Astrocyte (in vitro differentiated cells and primary cell): ENCODE measurements around the gene CNST. TPM values are rescaled to one million over a fixed set of nuclear protein-coding genes. Genes with fewer than 3 reads are reported as not detected.

Source experiments
- DNase-seq: peaks from one replicate; pipeline ENCODE4 v3.0.0-alpha.2; 2010; ENCODE audit warnings: low read depth
- FAIRE-seq: peaks from 2 replicates; lab custom pipeline; 2011; peaks lifted over from hg19 to GRCh38; lab: Jason Lieb, UNC
- H2AFZ ChIP-seq: 2 replicates; pipeline ENCODE4 v1.6.0; 2012; ENCODE audit warnings: low read depth, low read length, inconsistent platforms
- H3K27ac ChIP-seq: 2 replicates; pipeline ENCODE4 v1.5.1; 2011; ENCODE audit warnings: low read depth, low read length, inconsistent platforms
- H3K27me3 ChIP-seq: 2 replicates; pipeline ENCODE4 v1.6.0; 2011; ENCODE audit warnings: low read length, inconsistent platforms; ENCODE audit not compliant: insufficient read depth
- H3K36me3 ChIP-seq: 2 replicates; pipeline ENCODE4 v1.5.1; 2011; ENCODE audit warnings: low read length, inconsistent platforms; ENCODE audit not compliant: insufficient read depth
- H3K4me1 ChIP-seq: 2 replicates; pipeline ENCODE4 v1.5.1; 2011; ENCODE audit warnings: low read length, inconsistent platforms; ENCODE audit not compliant: insufficient read depth
- H3K4me2 ChIP-seq: 2 replicates; pipeline ENCODE4 v1.6.0; 2012; ENCODE audit warnings: low read length, inconsistent platforms
- H3K4me3 ChIP-seq: 2 replicates; pipeline ENCODE4 v1.5.1; 2011; ENCODE audit warnings: low read depth, mild to moderate bottlenecking, low read length, inconsistent platforms; ENCODE audit not compliant: insufficient read depth
- H3K79me2 ChIP-seq: 2 replicates; pipeline ENCODE4 v1.6.0; 2012; ENCODE audit warnings: mild to moderate bottlenecking, low read length, inconsistent platforms; ENCODE audit not compliant: insufficient read depth
- H3K9ac ChIP-seq: 2 replicates; pipeline ENCODE4 v1.6.0; 2012; ENCODE audit warnings: mild to moderate bottlenecking, low read length, inconsistent platforms
- H3K9me3 ChIP-seq: 2 replicates; pipeline ENCODE4 v1.5.1; 2012; ENCODE audit warnings: low read depth, mild to moderate bottlenecking, low read length, inconsistent platforms; ENCODE audit not compliant: insufficient read depth
- H4K20me1 ChIP-seq: 2 replicates; pipeline ENCODE4 v1.6.0; 2012; ENCODE audit warnings: low read length, inconsistent platforms; ENCODE audit not compliant: insufficient read depth
- H3K27ac Mint-ChIP-seq: one replicate; pipeline ENCODE4 v1.8.0; 2021; ENCODE audit warnings: mild to moderate bottlenecking, mixed read lengths; ENCODE audit not compliant: unreplicated experiment
- H3K27me3 Mint-ChIP-seq: one replicate; pipeline ENCODE4 v1.8.0; 2021; ENCODE audit warnings: low read depth, mixed read lengths; ENCODE audit not compliant: unreplicated experiment
- H3K36me3 Mint-ChIP-seq: one replicate; pipeline ENCODE4 v1.8.0; 2021; ENCODE audit warnings: low read depth, mixed read lengths; ENCODE audit not compliant: unreplicated experiment
- H3K4me1 Mint-ChIP-seq: one replicate; pipeline ENCODE4 v1.8.0; 2021; ENCODE audit warnings: low read depth, mixed read lengths; ENCODE audit not compliant: unreplicated experiment
- H3K4me3 Mint-ChIP-seq: one replicate; pipeline ENCODE4 v1.8.0; 2021; ENCODE audit warnings: mild to moderate bottlenecking, moderate library complexity, mixed read lengths; ENCODE audit not compliant: unreplicated experiment
- H3K9me3 Mint-ChIP-seq: one replicate; pipeline ENCODE4 v1.8.0; 2021; ENCODE audit warnings: mild to moderate bottlenecking, mixed read lengths; ENCODE audit not compliant: unreplicated experiment
- EZH2 ChIP-seq: IDR thresholded peaks from 2 replicates; pipeline ENCODE4 v1.6.1; 2012; ENCODE audit warnings: mild to moderate bottlenecking, low read length, inconsistent platforms; ENCODE audit not compliant: insufficient read depth
- total RNA-seq: library from RNA; stranded (reverse); gene quantifications from 2 replicates; pipeline ENCODE4 v1.2.1, GENCODE V29; 2021
- TF ChIP-seq, protein P1 (sequence below): IDR thresholded peaks from 2 replicates; pipeline ENCODE4 v1.5.1; 2011; ENCODE audit warnings: low read depth, mild to moderate bottlenecking, inconsistent platforms, low read length, moderate library complexity; ENCODE audit not compliant: insufficient read depth

Gene CNST
- total RNA-seq, 1 donor from 2014 or later: 19.8 TPM

DNA sequence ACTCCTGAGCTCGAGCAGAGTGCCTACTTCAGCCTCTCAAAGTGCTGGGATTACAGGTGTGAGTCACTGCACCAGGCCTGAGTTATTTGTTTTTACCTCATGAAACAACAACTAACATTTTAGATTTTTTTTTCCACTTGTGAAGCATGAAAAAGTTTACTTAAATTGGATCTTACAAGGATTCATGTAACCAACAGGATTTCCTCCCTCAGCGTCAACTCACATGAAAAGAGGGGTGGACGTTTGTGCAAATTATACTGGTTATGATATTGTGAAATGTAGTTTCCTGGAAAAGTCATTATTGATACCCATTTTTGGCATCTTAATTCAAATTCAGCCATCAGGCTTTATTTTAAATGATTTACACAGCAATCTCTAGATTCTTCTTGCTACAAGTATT lies 6.5 kb downstream of the CNST start:
- H3K27ac ChIP-seq: no peak overlapping the region
- H3K4me1 ChIP-seq: no peaks in the 10 kb centered on the region
- H3K4me3 ChIP-seq: no peak overlapping the region
- Mint-ChIP-seq H3K27ac (no peak overlapping the region), H3K27me3 (no peaks in the 10 kb centered on the region), H3K9me3 (no peaks in the 10 kb centered on the region), H3K4me3 (no peak overlapping the region), H3K36me3 (no peaks in the 10 kb centered on the region), H3K4me1 (peaks cover 19% of the 10 kb centered on the region)
- H3K36me3 ChIP-seq: no peaks in the 10 kb centered on the region
- DNase-seq: no peak
- no peak overlapping the region for H3K9ac ChIP-seq
- no peaks in the 10 kb centered on the region for H3K27me3 ChIP-seq
- FAIRE-seq: no peak
- H3K79me2 ChIP-seq: peaks cover 85% of the 10 kb centered on the region
- TF ChIP-seq EZH2: no peak
- TF ChIP-seq, protein P1, sequence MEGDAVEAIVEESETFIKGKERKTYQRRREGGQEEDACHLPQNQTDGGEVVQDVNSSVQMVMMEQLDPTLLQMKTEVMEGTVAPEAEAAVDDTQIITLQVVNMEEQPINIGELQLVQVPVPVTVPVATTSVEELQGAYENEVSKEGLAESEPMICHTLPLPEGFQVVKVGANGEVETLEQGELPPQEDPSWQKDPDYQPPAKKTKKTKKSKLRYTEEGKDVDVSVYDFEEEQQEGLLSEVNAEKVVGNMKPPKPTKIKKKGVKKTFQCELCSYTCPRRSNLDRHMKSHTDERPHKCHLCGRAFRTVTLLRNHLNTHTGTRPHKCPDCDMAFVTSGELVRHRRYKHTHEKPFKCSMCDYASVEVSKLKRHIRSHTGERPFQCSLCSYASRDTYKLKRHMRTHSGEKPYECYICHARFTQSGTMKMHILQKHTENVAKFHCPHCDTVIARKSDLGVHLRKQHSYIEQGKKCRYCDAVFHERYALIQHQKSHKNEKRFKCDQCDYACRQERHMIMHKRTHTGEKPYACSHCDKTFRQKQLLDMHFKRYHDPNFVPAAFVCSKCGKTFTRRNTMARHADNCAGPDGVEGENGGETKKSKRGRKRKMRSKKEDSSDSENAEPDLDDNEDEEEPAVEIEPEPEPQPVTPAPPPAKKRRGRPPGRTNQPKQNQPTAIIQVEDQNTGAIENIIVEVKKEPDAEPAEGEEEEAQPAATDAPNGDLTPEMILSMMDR: no peak
- no peak overlapping the region for H2AFZ ChIP-seq
- H3K9me3 ChIP-seq: no peaks in the 10 kb centered on the region
- H4K20me1 ChIP-seq: no peaks in the 10 kb centered on the region
- H3K4me2 ChIP-seq: no peak overlapping the region

DNA sequence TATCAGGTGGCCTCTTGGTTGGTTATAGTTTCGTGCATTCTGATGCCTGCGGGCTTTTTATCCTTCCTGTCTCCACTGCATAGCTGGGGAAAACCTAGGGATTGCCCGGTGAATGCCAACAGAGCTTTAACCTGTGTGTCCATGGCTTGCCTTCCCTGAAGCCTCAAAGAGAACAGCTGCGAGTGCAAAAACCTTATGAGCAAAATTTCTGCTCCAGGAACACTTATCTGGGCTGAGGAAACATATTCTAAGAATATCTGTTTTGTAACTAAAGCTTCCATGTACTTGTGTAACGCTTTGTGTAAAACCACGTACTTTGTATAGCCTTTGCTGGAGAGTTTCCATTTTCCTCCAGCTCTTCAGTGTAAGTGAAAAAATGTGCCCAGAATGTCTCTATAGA lies 7.2 kb downstream of the CNST start:
- Histone ChIP-seq H3K4me1 (peaks cover under 1% of the 10 kb centered on the region), H3K4me3 (no peak overlapping the region), H3K27ac (no peak overlapping the region), H3K9ac (no peak overlapping the region), H3K79me2 (peaks cover 80% of the 10 kb centered on the region), H3K27me3 (no peaks in the 10 kb centered on the region), H4K20me1 (no peaks in the 10 kb centered on the region), H3K4me2 (no peak overlapping the region), H3K9me3 (no peaks in the 10 kb centered on the region), H3K36me3 (no peaks in the 10 kb centered on the region), H2AFZ (no peak overlapping the region)
- Mint-ChIP-seq H3K27ac (no peak overlapping the region), H3K4me1 (peaks cover 21% of the 10 kb centered on the region), H3K9me3 (no peaks in the 10 kb centered on the region), H3K4me3 (no peak overlapping the region), H3K27me3 (no peaks in the 10 kb centered on the region), H3K36me3 (no peaks in the 10 kb centered on the region)
- DNase-seq (no peak), FAIRE-seq (no peak)
- TF ChIP-seq, protein P1: no peak
- no peak for TF ChIP-seq EZH2

DNA sequence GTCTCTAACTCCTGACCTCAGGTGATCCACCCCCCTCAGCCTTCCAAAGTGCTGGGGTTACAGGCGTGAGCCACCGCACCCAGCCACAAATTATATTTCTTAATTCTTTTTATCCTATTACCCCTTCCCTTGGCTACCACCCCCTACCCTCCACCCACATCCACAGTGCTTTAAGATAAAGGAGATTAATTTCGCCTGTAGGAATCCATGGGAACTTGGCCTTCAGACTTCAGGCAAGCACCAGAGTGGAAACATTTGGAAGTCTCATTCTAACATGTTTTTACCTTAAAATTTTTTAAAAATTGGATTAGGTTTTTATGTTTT lies 10.4 kb downstream of the CNST start:
- Histone ChIP-seq H3K4me2 (no peak overlapping the region), H3K9ac (no peak overlapping the region), H3K36me3 (no peaks in the 10 kb centered on the region), H3K79me2 (peaks cover 64% of the 10 kb centered on the region), H3K27ac (no peak overlapping the region), H3K9me3 (no peaks in the 10 kb centered on the region), H3K4me1 (peaks cover 4% of the 10 kb centered on the region), H3K4me3 (no peak overlapping the region), H2AFZ (no peak overlapping the region), H3K27me3 (no peaks in the 10 kb centered on the region), H4K20me1 (no peaks in the 10 kb centered on the region)
- DNase-seq (no peak), FAIRE-seq (no peak)
- H3K27me3 Mint-ChIP-seq: no peaks in the 10 kb centered on the region
- H3K4me1 Mint-ChIP-seq: peaks cover 18% of the 10 kb centered on the region
- no peak overlapping the region for H3K4me3 Mint-ChIP-seq
- TF ChIP-seq EZH2: no peak
- TF ChIP-seq, protein P1: no peak
- no peak overlapping the region for H3K27ac Mint-ChIP-seq
- no peaks in the 10 kb centered on the region for H3K9me3 Mint-ChIP-seq
- no peaks in the 10 kb centered on the region for H3K36me3 Mint-ChIP-seq
